HFFc6 (cell line): ENCODE data around the gene MAGEB6B. TPM values are rescaled to one million over a fixed set of nuclear protein-coding genes. Genes with fewer than 3 reads are reported as not detected.
"Not testable (repeated sequence)": the region's sequence is repeated elsewhere in the genome, so short reads cannot be mapped to it uniquely, and the experiment has no call there.

Experiments
- DNase-seq: peaks from one replicate; pipeline ENCODE4 v3.0.0-alpha.2; 2018
- H3K27ac Mint-ChIP-seq: 2 replicates; pipeline ENCODE4 v1.8.0; 2020; ENCODE audit warnings: mild to moderate bottlenecking, mixed read lengths
- H3K27me3 Mint-ChIP-seq: 2 replicates; pipeline ENCODE4 v1.8.0; 2021; ENCODE audit warnings: mild to moderate bottlenecking, moderate library complexity, mixed read lengths; ENCODE audit not compliant: insufficient read depth
- H3K36me3 Mint-ChIP-seq: 2 replicates; pipeline ENCODE4 v1.8.0; 2021; ENCODE audit warnings: low read depth, mixed read lengths
- H3K4me1 Mint-ChIP-seq: 2 replicates; pipeline ENCODE4 v1.8.0; 2020; ENCODE audit warnings: low read depth, mixed read lengths
- H3K4me3 Mint-ChIP-seq: 2 replicates; pipeline ENCODE4 v1.8.0; 2020; ENCODE audit warnings: mild to moderate bottlenecking, moderate library complexity, mixed read lengths
- H3K9me3 Mint-ChIP-seq: 2 replicates; pipeline ENCODE4 v1.8.0; 2020; ENCODE audit warnings: mild to moderate bottlenecking, mixed read lengths
- CTCF ChIP-seq: fragments of 200-600 bp; sonication (generic); IDR thresholded peaks from 2 replicates; pipeline ENCODE4 v1.5.0; 2021; ENCODE audit warnings: antibody characterized with exemption, mild to moderate bottlenecking
- long read RNA-seq: library from polyadenylated mRNA; unstranded; transcript quantifications from one replicate; pipeline ENCODE4 v2.0.0, GENCODE V29; 2019
- total RNA-seq, 6 experiments: library from RNA; stranded (reverse); fragmentation: NEBNext Ultra II Directional; extraction: Animal tissue kit (Norgen Biotek cat#: 25700); gene quantifications; 2 replicates in 1 of 6; 3 replicates in 5 of 6; pipeline ENCODE4 v1.2.3, GENCODE V29; 2021

The MAGEB6B gene
- not detected for total RNA-seq
- long read RNA-seq: 0 reads

- no peak within 1 kb of the TSS for H3K27ac Mint-ChIP-seq
- H3K4me1 Mint-ChIP-seq: no peaks in the 10 kb centered on the region
- H3K27me3 Mint-ChIP-seq: no peaks in the 10 kb centered on the region
- no peak for TF ChIP-seq CTCF
- no peaks in the 10 kb centered on the region; the same call in 1 of the 2 replicates for H3K36me3 Mint-ChIP-seq
- no peak for DNase-seq
- H3K4me3 Mint-ChIP-seq: no peak within 1 kb of the TSS
- H3K9me3 Mint-ChIP-seq: no peaks in the 10 kb centered on the region
Observed at GRCh38 chrX:26160301-26160700, at the start of gene MAGEB6B. Gene MAGEB6B, plus strand, starts transcription at chrX:26160601. Its CDS starts 0 bp downstream, at chrX:26160601.

- Mint-ChIP-seq H3K36me3 (no peaks in the 10 kb centered on the region), H3K27ac (no peak within 1 kb of the TSS), H3K4me1 (no peaks in the 10 kb centered on the region), H3K9me3 (peaks cover 16% of the 10 kb centered on the region), H3K4me3 (no peak within 1 kb of the TSS), H3K27me3 (no peaks in the 10 kb centered on the region)
- DNase-seq: no peak
- no peak for TF ChIP-seq CTCF
Observed at GRCh38 chrX:26138274-26138673, 22.1 kb upstream of the MAGEB6B start, which contains the start of gene MAGEB18. Gene MAGEB18, plus strand, starts transcription at chrX:26138343. Its CDS starts 643 bp downstream, at chrX:26138986.

- Mint-ChIP-seq H3K9me3 (peaks cover 12% of the 10 kb centered on the region; the same call in 1 of the 2 replicates), H3K27ac (no peak overlapping the region), H3K4me3 (no peak overlapping the region), H3K27me3 (no peaks in the 10 kb centered on the region), H3K4me1 (no peaks in the 10 kb centered on the region), H3K36me3 (no peaks in the 10 kb centered on the region)
- no peak for DNase-seq
- TF ChIP-seq CTCF: no peak
Observed at GRCh38 chrX:26146024-26146423, 14.4 kb upstream of the MAGEB6B start.

GRCh38 chrX:26192204-26192603 is 31.8 kb downstream of the MAGEB6B start, which contains the start of gene MAGEB6:
Gene MAGEB6, plus strand, starts transcription at chrX:26192440. Its CDS starts 1,407 bp downstream, at chrX:26193847.
- no peak within 1 kb of the TSS for H3K27ac Mint-ChIP-seq
- no peaks in the 10 kb centered on the region for H3K36me3 Mint-ChIP-seq
- no peak for TF ChIP-seq CTCF
- H3K9me3 Mint-ChIP-seq: peaks cover 5% of the 10 kb centered on the region
- no peaks in the 10 kb centered on the region for H3K4me1 Mint-ChIP-seq
- no peak for DNase-seq
- no peaks in the 10 kb centered on the region for H3K27me3 Mint-ChIP-seq
- H3K4me3 Mint-ChIP-seq: no peak within 1 kb of the TSS

- H3K9me3 Mint-ChIP-seq: peaks cover 13% of the 10 kb centered on the region
- no peaks in the 10 kb centered on the region for H3K4me1 Mint-ChIP-seq
- no peak for TF ChIP-seq CTCF
- H3K27ac Mint-ChIP-seq: no peak overlapping the region
- DNase-seq: no peak
- no peak overlapping the region for H3K4me3 Mint-ChIP-seq
- H3K27me3 Mint-ChIP-seq: no peaks in the 10 kb centered on the region
- no peaks in the 10 kb centered on the region for H3K36me3 Mint-ChIP-seq
Observed at GRCh38 chrX:26203561-26203960, 43.2 kb downstream of the MAGEB6B start.

- H3K27me3 Mint-ChIP-seq, DNase-seq, H3K27ac Mint-ChIP-seq, H3K4me1 Mint-ChIP-seq, H3K36me3 Mint-ChIP-seq, H3K4me3 Mint-ChIP-seq, H3K9me3 Mint-ChIP-seq: not testable (repeated sequence)
Observed at GRCh38 chrX:26204717-26205116, 44.3 kb downstream of the MAGEB6B start.
